Measurements from ENCODE around the gene GSG1. TPM values are rescaled to one million over a fixed set of nuclear protein-coding genes. Genes with fewer than 3 reads are reported as not detected.

The GSG1 gene
- polyA plus RNA-seq, 2 of the 4 experiments (the other 2 are of a cell fraction) = 0.06 TPM; not detected in 1

- no peak for FAIRE-seq
- H3K27ac ChIP-seq = no peak overlapping the region
- DNase-seq (ENCODE audit: low read depth in 1 of 2, low spot score in 1 of 2) = no peak
- no peak overlapping the region for H3K4me2 ChIP-seq
- ATAC-seq = peak in 1 of 2 experiments; percentile 34; a peak in 2 of 6 replicates
- 82% methylated on average over 1 of the region's 1 CpG for WGBS (ENCODE audit: missing lambda C conversion rate)
- ChIA-PET CTCF (interaction anchor here (0.8 to 1.5 kb wide), 3 partner anchors 8 to 60 kb away, joined by 3 to 4 read pairs (median 4); no protein-coding TSS in a partner anchor), POLR2A (no interaction called here)
- no peaks in the 10 kb centered on the region for H3K9me3 ChIP-seq
- TF ChIP-seq JUNB (IDR thresholded peaks at IDR 0.05) = no peak
- no peak overlapping the region for H3K4me3 ChIP-seq
- H3K4me1 ChIP-seq = peaks cover 10% of the 10 kb centered on the region; the same call in 1 of the 3 replicates
Observed at GRCh38 chr12:13152281-13152680, 48.8 kb upstream of the GSG1 start.

- POLR2A ChIA-PET = no interaction called here
- TF ChIP-seq BHLHE40 (IDR thresholded peaks at IDR 0.05; ENCODE audit: low read depth, low read length) (no peak), FOSB (CRISPR knock-in tag; IDR thresholded peaks at IDR 0.05) (no peak), ZNF302 (CRISPR knock-in tag; IDR thresholded peaks at IDR 0.05) (no peak)
Observed at GRCh38 chr12:13149411-13149810, 45.9 kb upstream of the GSG1 start.

GRCh38 chr12:13148485-13148847 is 45.0 kb upstream of the GSG1 start:
- CTCF ChIA-PET = interaction anchor here (0.8 to 1.3 kb wide), 3 partner anchors 12 to 64 kb away, joined by 3 to 6 read pairs (median 3); no protein-coding TSS in a partner anchor
- ATAC-seq (no peak), DNase-seq (ENCODE audit: low read depth in 1 of 2, low spot score in 1 of 2) (no peak), FAIRE-seq (no peak)
- no peaks in the 10 kb centered on the region for H3K9me3 ChIP-seq
- no peak overlapping the region for H3K4me3 ChIP-seq
- POLR2A ChIA-PET = no interaction called here
- 0 out of 3 replicates have a peak, but pooled peaks cover 6% of the 10 kb centered on the region for H3K4me1 ChIP-seq
- WGBS (ENCODE audit: missing lambda C conversion rate) = 94% methylated on average over 3 of the region's 3 CpGs
- no peak for TF ChIP-seq KDM1A (IDR thresholded peaks at IDR 0.05; ENCODE audit: low read depth)
- TF ChIP-seq RFX5 (IDR thresholded peaks at IDR 0.05) = no peak
- TF ChIP-seq HMGXB4 (CRISPR knock-in tag; IDR thresholded peaks at IDR 0.05; ENCODE audit: borderline replicate concordance) = no peak
- TF ChIP-seq EHMT2 (IDR thresholded peaks at IDR 0.05; ENCODE audit: low read depth) = no peak
- no peak for TF ChIP-seq RAD21 (conservative IDR thresholded peaks at IDR 0.05 in 1 of 2, IDR thresholded peaks at IDR 0.05 in 1 of 2)
- TF ChIP-seq BHLHE40 (IDR thresholded peaks at IDR 0.05; ENCODE audit: low read depth, low read length) = no peak
- H3K4me2 ChIP-seq = 0 out of 3 replicates have a peak overlapping the region, but pooled peaks have one; percentile 18
- no peak overlapping the region; a peak in 1 of 6 replicates for H3K27ac ChIP-seq

More at GRCh38 chr12:13149411-13149810, 45.9 kb upstream of the GSG1 start:
- H3K4me3 ChIP-seq = no peak overlapping the region
- no peaks in the 10 kb centered on the region for H3K9me3 ChIP-seq
- H3K4me2 ChIP-seq = no peak overlapping the region
- CTCF ChIA-PET = interaction anchor here (1.3 kb wide), 1 partner anchor 14 kb away, joined by 6 read pairs; no protein-coding TSS in a partner anchor
- H3K27ac ChIP-seq = no peak overlapping the region
- DNase-seq (ENCODE audit: low read depth in 1 of 2, low spot score in 1 of 2) (no peak), FAIRE-seq (no peak), ATAC-seq (no peak)
- peaks cover 7% of the 10 kb centered on the region; the same call in 1 of the 3 replicates for H3K4me1 ChIP-seq
- 74% methylated on average over 4 of the region's 4 CpGs for WGBS (ENCODE audit: missing lambda C conversion rate)

GRCh38 chr12:13147688-13148484 is 44.4 kb upstream of the GSG1 start:
- H3K4me2 ChIP-seq = 0 out of 3 replicates have a peak overlapping the region, but pooled peaks have one; percentile 18
- TF ChIP-seq ZFP36 (IDR thresholded peaks at IDR 0.05; ENCODE audit: borderline replicate concordance, partially characterized antibody) = no peak
- no peak for TF ChIP-seq RARB (CRISPR knock-in tag; IDR thresholded peaks at IDR 0.05)
- no peak for TF ChIP-seq PBX3 (IDR thresholded peaks at IDR 0.05)
- no peak for TF ChIP-seq RAD21 (conservative IDR thresholded peaks at IDR 0.05 in 1 of 2, IDR thresholded peaks at IDR 0.05 in 1 of 2)
- TF ChIP-seq MAZ (IDR thresholded peaks at IDR 0.05; ENCODE audit: borderline replicate concordance, low read depth, low read length) = no peak
- CTCF ChIA-PET = interaction anchor here (0.8 to 1.1 kb wide), 2 partner anchors 13 to 64 kb away, joined by 3 read pairs; no protein-coding TSS in a partner anchor
- ATAC-seq (no peak), FAIRE-seq (no peak), DNase-seq (ENCODE audit: low read depth in 1 of 2, low spot score in 1 of 2) (no peak)
- POLR2A ChIA-PET = no interaction called here
- no peak overlapping the region for H3K4me3 ChIP-seq
- no peaks in the 10 kb centered on the region for H3K9me3 ChIP-seq
- H3K4me1 ChIP-seq = 0 out of 3 replicates have a peak, but pooled peaks cover 6% of the 10 kb centered on the region
- WGBS (ENCODE audit: missing lambda C conversion rate) = 70% methylated on average over 12 of the region's 12 CpGs
- H3K27ac ChIP-seq = no peak overlapping the region; a peak in 1 of 6 replicates
